ENCODE measurements around the gene SDF2. TPM values are rescaled to one million over a fixed set of nuclear protein-coding genes. Genes with fewer than 3 reads are reported as not detected.

Gene SDF2, protein sequence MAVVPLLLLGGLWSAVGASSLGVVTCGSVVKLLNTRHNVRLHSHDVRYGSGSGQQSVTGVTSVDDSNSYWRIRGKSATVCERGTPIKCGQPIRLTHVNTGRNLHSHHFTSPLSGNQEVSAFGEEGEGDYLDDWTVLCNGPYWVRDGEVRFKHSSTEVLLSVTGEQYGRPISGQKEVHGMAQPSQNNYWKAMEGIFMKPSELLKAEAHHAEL
- 102 and 112 TPM in 2 replicates for total RNA-seq (2014; rRNA removed; shearing (Covaris generic))

- peak; percentile 89 for DNase-seq (ENCODE audit: low spot score)
These were observed at the start of gene SDF2, which contains the start of gene SUPT6H for GRCh38 chr17:28661635-28662526. TSS of gene SDF2 (minus strand) at chr17:28661906. CDS start at chr17:28661876, 30 bp downstream. TSS of gene SUPT6H (plus strand) at chr17:28662205. CDS start at chr17:28673402, 11,197 bp downstream.

DNA sequence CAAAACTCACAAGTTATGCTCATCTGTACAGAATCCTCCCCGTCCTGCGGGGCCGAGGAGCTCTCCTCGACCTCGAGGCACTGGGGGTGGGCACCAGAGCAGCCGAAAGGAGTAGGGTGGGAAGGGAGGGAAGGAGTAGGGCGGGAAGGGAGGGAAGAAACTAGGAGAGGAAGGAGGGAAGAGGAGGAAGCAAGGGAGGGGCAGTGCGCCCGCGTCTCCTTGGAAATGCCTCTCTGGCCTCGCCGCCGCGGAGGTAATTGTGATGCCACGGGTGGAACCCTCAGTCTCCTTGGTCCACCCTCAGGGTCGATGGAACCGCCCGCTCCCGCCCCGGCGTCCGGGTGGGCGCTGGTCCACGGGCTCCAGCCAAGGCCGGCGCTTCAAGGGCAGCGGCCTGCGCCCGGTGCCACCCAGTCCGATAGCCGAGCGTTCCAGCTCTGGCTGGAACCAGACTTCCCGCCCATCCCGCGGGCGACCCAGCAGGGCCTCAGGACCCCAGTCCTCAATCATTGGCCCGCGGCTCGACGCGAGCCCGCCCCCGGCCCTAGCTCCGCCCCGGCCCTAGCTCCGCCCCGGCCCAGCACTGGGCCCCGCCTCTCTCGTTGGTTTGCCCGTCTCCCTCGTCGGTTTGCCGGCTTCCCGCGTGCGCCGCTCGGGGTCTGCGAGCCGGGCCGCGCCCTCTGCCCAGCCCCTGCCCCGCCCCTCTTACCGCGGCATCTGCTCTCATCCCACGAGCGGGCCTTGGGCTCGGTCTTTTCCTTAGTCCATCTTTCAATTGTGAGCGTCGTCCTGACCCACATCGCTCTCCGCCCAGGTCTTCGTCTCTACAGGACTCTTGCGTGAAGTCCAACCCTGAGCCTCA is 49.4 kb upstream of the SDF2 start:
- peak; percentile 89 for DNase-seq (ENCODE audit: low spot score)

- DNase-seq (ENCODE audit: low spot score), result no peak
These were observed 45.6 kb upstream of the SDF2 start for GRCh38 chr17:28707339-28707720.

GRCh38 chr17:28706471-28707338 is 45.0 kb upstream of the SDF2 start:
- DNase-seq (ENCODE audit: low spot score), result no peak

DNA sequence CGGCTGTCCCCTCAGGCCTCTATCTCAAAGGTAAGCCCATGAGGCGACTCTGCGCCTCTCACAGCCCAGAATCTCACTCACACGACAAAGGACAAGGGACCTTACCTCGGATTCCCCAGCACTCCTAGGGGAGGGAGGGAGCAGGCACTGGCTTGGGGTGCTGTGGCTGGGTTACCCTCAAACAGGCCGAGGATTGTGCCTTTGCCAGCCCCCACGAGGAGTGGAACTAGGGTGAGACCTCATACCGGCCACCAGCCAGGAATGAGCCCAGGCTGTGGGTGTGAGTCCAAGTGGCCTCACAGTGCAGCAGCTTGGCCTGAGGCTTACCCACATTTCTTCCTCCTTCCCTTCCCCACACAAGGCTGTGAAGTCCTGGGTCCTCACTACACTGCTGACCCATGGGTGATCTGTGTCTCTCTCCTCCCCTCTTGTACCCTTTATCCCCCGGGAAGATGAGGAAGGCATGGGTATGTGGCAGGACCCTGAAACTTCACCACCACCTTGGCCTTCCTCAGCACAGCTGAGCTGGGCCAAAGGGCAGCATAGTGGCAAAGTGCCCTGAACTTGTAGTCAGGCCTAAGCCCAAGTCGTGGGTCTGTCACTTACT is 44.1 kb upstream of the SDF2 start:
- DNase-seq (ENCODE audit: low spot score), result no peak

GRCh38 chr17:28705074-28705659 is 43.5 kb upstream of the SDF2 start:
- DNase-seq (ENCODE audit: low spot score), result no peak

GRCh38 chr17:28704219-28704858 is 42.6 kb upstream of the SDF2 start:
- DNase-seq (ENCODE audit: low spot score), result no peak

DNA sequence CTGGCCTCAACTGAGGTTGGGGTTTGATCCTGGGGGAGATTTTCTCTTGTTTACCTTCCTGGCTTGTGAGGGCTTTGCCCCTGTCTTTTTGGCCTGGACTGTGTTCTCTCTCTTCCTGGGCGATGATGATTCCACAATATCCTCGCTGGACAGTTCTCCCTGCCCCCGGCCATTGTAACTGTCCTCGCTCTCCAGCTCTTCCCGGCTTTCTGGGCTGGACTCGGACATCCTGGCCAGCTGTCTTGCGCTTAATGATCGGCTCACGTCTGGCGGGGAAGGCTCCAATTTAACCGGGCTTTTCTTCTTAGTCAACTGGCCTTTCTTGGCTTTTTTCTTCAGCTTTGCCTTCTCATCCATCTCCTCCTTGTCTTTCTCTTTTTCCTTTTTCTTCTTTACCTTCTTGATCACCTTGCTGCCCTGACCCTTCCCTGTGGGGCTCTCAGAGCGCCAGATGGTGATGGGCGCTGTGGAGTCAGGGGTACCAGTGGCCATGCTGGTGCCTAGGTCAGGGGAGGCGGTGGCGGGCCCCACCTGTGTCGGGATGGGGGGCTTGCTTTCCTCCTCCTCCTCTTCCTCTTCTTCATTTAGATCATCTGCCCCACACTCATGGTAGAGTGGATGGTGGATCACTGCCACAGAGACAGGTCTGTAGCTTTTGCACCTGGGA is 42.0 kb upstream of the SDF2 start:
- no peak for DNase-seq (ENCODE audit: low spot score)

GRCh38 chr17:28702752-28703150 is 41.0 kb upstream of the SDF2 start:
- no peak for DNase-seq (ENCODE audit: low spot score)

DNA sequence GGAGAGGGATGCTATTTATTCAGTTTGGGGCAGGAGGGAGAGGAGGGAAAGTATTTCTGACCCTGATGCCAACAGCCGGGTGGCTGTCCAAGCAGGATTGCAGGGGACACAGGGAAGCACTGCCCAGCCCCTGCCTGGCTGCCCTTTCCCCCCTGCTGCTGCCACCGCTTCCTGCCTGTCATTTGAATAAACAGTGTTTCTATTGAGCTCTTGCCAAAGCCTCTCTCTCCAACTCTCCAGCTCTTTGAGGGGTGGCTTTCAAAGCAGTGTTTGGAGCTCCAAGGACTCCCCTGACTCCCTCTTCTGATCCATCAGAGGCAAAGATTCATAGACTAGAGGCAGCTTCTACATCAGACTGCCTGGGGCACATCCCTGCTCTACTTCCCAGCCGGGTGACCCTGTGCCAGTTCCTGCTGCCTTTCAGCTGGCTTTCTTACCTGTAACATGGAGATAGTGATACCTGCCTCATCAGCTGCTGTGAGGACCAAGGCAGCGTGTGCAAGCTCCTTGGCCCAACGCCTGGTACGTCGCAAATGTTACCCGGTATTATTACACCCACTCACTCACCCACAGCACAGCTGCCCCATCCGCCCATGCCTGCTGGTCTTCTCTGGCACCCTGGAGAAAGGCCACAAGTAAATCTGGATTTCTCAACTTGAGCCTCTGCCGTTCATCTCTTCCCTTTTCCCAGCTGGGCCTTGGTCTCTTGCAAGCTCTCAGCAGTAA is 40.5 kb upstream of the SDF2 start:
- no peak for DNase-seq (ENCODE audit: low spot score)

- DNase-seq (ENCODE audit: low spot score), result no peak
These were observed 39.3 kb upstream of the SDF2 start for GRCh38 chr17:28700830-28701492.

- DNase-seq (ENCODE audit: low spot score), result no peak
These were observed 38.6 kb upstream of the SDF2 start for GRCh38 chr17:28700278-28700677.

- DNase-seq (ENCODE audit: low spot score), result no peak
These were observed 36.7 kb upstream of the SDF2 start for GRCh38 chr17:28698253-28698941.

DNA sequence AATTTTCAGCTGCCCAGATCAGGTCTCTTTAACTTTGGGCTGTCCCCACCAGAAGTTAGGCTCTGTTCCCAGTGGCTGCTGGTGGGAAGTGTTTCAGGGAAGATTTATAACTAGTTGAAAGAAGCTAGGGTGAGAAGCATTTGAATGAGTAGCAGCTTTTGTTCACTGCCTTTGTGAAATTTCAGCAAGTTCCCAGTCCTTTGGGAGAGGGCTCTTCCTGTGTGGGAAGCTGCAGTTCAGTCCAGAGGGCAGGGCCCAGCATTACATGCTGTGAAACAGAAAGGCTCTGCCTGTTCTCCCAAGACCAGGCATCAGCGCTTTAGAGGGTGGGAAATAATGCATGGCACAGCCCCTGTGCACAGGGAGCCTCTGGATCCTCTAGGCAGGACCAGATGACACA is 32.2 kb upstream of the SDF2 start:
- DNase-seq (ENCODE audit: low spot score), result no peak

GRCh38 chr17:28689011-28689410 is 27.3 kb upstream of the SDF2 start:
- no peak for DNase-seq (ENCODE audit: low spot score)

- DNase-seq (ENCODE audit: low spot score), result no peak
These were observed 26.8 kb upstream of the SDF2 start for GRCh38 chr17:28688481-28688880.

GRCh38 chr17:28686296-28686695 is 24.6 kb upstream of the SDF2 start:
- no peak for DNase-seq (ENCODE audit: low spot score)
